ENCODE measurements around the gene DBNDD1. TPM values are rescaled to one million over a fixed set of nuclear protein-coding genes. Genes with fewer than 3 reads are reported as not detected.

Gene DBNDD1
- total and polyA plus RNA-seq, 8 donors: 6.2 to 12.9 (median 9.5) TPM

- H3K36me3 ChIP-seq: peaks cover 0 to 3% (median 0%) of the 10 kb centered on the region in 3 donors
- peak overlapping the region; percentile 10 to 65 (median 26) for H3K4me3 ChIP-seq
- WGBS, 2 donors: 21 to 38% methylated on average over 19 to 40 of the region's 59 CpGs
- TF ChIP-seq, protein P1, sequence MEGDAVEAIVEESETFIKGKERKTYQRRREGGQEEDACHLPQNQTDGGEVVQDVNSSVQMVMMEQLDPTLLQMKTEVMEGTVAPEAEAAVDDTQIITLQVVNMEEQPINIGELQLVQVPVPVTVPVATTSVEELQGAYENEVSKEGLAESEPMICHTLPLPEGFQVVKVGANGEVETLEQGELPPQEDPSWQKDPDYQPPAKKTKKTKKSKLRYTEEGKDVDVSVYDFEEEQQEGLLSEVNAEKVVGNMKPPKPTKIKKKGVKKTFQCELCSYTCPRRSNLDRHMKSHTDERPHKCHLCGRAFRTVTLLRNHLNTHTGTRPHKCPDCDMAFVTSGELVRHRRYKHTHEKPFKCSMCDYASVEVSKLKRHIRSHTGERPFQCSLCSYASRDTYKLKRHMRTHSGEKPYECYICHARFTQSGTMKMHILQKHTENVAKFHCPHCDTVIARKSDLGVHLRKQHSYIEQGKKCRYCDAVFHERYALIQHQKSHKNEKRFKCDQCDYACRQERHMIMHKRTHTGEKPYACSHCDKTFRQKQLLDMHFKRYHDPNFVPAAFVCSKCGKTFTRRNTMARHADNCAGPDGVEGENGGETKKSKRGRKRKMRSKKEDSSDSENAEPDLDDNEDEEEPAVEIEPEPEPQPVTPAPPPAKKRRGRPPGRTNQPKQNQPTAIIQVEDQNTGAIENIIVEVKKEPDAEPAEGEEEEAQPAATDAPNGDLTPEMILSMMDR (IDR thresholded peaks at IDR 0.05): no peak
- H3K27me3 ChIP-seq: no peaks in the 10 kb centered on the region
- intact Hi-C loops (cut with DNase I): no loop called here
- peaks cover 4 to 10% (median 6%) of the 10 kb centered on the region in 3 donors for H3K4me1 ChIP-seq
- no peaks in the 10 kb centered on the region for H3K9me3 ChIP-seq
- H3K27ac ChIP-seq: no peak overlapping the region
- DNase-seq (no peak), ATAC-seq (peak; percentile 22 to 54 (median 41)), FAIRE-seq (no peak)
Measured at GRCh38 chr16:90047714-90048346, 28.6 kb upstream of the DBNDD1 start.

DNA sequence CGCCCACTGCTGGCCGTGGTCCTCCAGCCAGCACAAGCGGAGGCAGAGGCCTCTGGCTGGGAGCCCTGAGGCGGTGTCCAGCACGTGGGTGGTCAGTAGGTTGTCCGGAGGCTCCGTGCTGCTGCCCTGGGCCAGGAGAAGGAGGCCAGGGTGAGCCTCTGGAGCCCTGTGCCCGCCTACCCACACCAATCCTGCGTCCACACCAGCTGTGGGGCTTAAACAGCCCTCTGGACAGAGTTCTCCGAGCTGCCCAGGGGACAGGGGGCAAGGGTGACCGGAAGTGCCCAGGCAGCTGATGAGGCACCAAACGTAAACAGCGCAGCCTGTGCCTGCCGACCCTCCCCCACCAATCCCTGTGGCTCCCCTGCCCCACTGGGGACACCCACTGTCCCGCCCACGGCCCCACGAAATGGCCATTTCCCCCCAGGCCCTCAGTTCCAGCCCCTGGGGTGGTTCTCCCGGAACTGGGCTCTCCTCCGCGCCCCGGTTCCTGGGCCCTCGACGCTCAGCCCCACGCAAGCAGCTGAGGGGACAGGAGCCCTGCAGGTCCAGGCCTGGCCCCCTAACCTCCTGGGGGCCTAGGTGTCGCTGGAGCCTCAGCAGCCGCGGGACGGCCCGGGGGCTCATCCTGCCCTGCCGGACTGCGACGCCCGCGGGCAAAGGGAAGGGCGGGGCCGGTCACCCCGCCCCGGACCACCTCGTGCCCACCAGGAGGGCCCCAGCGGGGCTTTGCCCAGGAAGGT is 27.9 kb upstream of the DBNDD1 start:
- peak; percentile 71 to 91 (median 79) for DNase-seq
- no peaks in the 10 kb centered on the region for H3K27me3 ChIP-seq
- H3K36me3 ChIP-seq: peaks cover 0 to 5% (median 0%) of the 10 kb centered on the region in 3 donors
- peak overlapping the region; percentile 10 to 65 (median 26) for H3K4me3 ChIP-seq
- TF ChIP-seq, protein P1 (IDR thresholded peaks at IDR 0.05): no peak
- H3K4me1 ChIP-seq: peaks cover 4 to 10% (median 6%) of the 10 kb centered on the region in 3 donors
- 1 to 3% methylated on average over 39 to 40 of the region's 40 CpGs for WGBS, 2 donors
- H3K9me3 ChIP-seq: no peaks in the 10 kb centered on the region
- intact Hi-C loops (cut with DNase I): no loop called here
- ATAC-seq: peak; percentile 74 to 85 (median 79)
- H3K27ac ChIP-seq: no peak overlapping the region
- FAIRE-seq: no peak

GRCh38 chr16:90046122-90046970 is 27.1 kb upstream of the DBNDD1 start:
- no peaks in the 10 kb centered on the region for H3K27me3 ChIP-seq
- H3K27ac ChIP-seq: no peak overlapping the region
- H3K36me3 ChIP-seq: peaks cover 0 to 5% (median 0%) of the 10 kb centered on the region in 3 donors
- DNase-seq (peak in 1 of 6 donors; percentile 60), FAIRE-seq (no peak), ATAC-seq (peak; percentile 14 to 30 (median 24))
- peaks cover 4 to 10% (median 6%) of the 10 kb centered on the region in 3 donors for H3K4me1 ChIP-seq
- peak overlapping the region in 3 of 4 donors; percentile 17 to 65 (median 35) for H3K4me3 ChIP-seq
- WGBS, 2 donors: 42 to 45% methylated on average over 23 of the region's 23 CpGs
- intact Hi-C loops (cut with DNase I): no loop called here
- H3K9me3 ChIP-seq: no peaks in the 10 kb centered on the region
- TF ChIP-seq, protein P1 (IDR thresholded peaks at IDR 0.05): no peak

DNA sequence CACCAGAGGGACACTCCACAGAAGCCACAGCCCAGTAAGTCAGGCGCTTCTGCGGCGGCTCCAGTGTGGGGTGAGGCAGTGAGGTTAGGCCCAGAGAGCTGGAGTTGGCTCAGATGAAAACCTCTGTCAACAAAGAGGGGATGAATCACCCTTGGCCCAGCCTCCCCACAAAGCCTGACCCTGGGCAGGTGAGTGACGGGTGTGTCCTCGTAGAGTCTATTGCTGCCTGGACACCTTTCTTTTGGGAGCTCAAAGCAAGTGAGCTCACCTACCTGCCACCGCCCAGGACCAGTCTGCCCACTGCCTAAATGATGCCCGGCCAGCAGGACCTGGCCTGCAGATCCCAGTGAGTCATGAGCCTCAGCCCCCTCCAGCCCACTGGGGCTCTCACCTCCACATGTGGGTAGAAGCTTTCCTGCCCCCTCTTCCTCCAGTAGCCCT is 24.9 kb upstream of the DBNDD1 start:
- no peak overlapping the region for H3K27ac ChIP-seq
- ATAC-seq (peak in 3 of 4 donors; percentile 11 to 28 (median 22)), FAIRE-seq (no peak), DNase-seq (peak in 1 of 6 donors; percentile 46)
- 86 to 87% methylated on average over 7 of the region's 7 CpGs for WGBS, 2 donors
- H3K4me1 ChIP-seq: peaks cover 4 to 10% (median 6%) of the 10 kb centered on the region in 3 donors
- TF ChIP-seq, protein P1 (IDR thresholded peaks at IDR 0.05): no peak
- peaks cover 0 to 12% (median 0%) of the 10 kb centered on the region in 3 donors for H3K36me3 ChIP-seq
- intact Hi-C loops (cut with DNase I): no loop called here
- no peaks in the 10 kb centered on the region for H3K9me3 ChIP-seq
- no peaks in the 10 kb centered on the region for H3K27me3 ChIP-seq
- H3K4me3 ChIP-seq: no peak overlapping the region

Measured in pancreas (tissue), 10 donors.